Mesendoderm (in vitro differentiated cells): Measurements from ENCODE around the gene KIAA0232.
"Not testable (repeated sequence)": the region's sequence is repeated elsewhere in the genome, so short reads cannot be mapped to it uniquely, and the experiment has no call there.

Experiments used
- DNase-seq: peaks from one replicate; pipeline ENCODE4 v3.0.0; 2013
- H2AK5ac ChIP-seq: 2 replicates; pipeline ENCODE4 v1.6.1; 2013; ENCODE audit warnings: low read length, inconsistent platforms
- H2BK120ac ChIP-seq: 2 replicates; pipeline ENCODE4 v1.6.1; 2013; ENCODE audit warnings: low read depth, mild to moderate bottlenecking, low read length, moderate library complexity, mixed read lengths
- H2BK15ac ChIP-seq: replicated peaks from 2 replicates; pipeline ENCODE4 v1.6.1; 2013; ENCODE audit warnings: low read depth, mild to moderate bottlenecking, moderate library complexity
- H2BK5ac ChIP-seq: 2 replicates; pipeline ENCODE4 v1.6.1; 2013; ENCODE audit warnings: low read length, inconsistent platforms
- H3K18ac ChIP-seq: 2 replicates; pipeline ENCODE4 v1.6.1; 2013; ENCODE audit warnings: mild to moderate bottlenecking, low read length, mixed read lengths
- H3K23ac ChIP-seq: one replicate; pipeline ENCODE4 v1.6.1; 2013; ENCODE audit warnings: low read length
- H3K27ac ChIP-seq: 2 replicates; pipeline ENCODE4 v1.5.1; 2013; ENCODE audit warnings: low read depth, mild to moderate bottlenecking, inconsistent platforms, low read length, moderate library complexity
- H3K27me3 ChIP-seq: 2 replicates; pipeline ENCODE4 v1.6.1; 2013; ENCODE audit warnings: low read length, control low read depth, mild to moderate bottlenecking, inconsistent platforms; ENCODE audit not compliant: insufficient read depth, poor library complexity
- H3K36me3 ChIP-seq: 2 replicates; pipeline ENCODE4 v1.6.1; 2013; ENCODE audit warnings: low read length, inconsistent platforms; ENCODE audit not compliant: control insufficient read depth, insufficient read depth
- H3K4ac ChIP-seq: one replicate; pipeline ENCODE4 v1.6.1; 2013; ENCODE audit warnings: low read depth, mild to moderate bottlenecking, low read length, moderate library complexity
- H3K4me1 ChIP-seq: 2 replicates; pipeline ENCODE4 v1.6.1; 2013; ENCODE audit warnings: low read depth, low read length, inconsistent platforms; ENCODE audit not compliant: control insufficient read depth
- H3K4me2 ChIP-seq: 2 replicates; pipeline ENCODE4 v1.6.1; 2013; ENCODE audit warnings: low read length
- H3K4me3 ChIP-seq: 2 replicates; pipeline ENCODE4 v1.5.1; 2013; ENCODE audit warnings: mild to moderate bottlenecking, low read length
- H3K56ac ChIP-seq: one replicate; pipeline ENCODE4 v1.6.1; 2013; ENCODE audit warnings: low read length
- H3K79me1 ChIP-seq: 2 replicates; pipeline ENCODE4 v1.6.1; 2013; ENCODE audit warnings: low read length, inconsistent platforms
- H3K79me2 ChIP-seq: 2 replicates; pipeline ENCODE4 v1.6.1; 2013; ENCODE audit warnings: mild to moderate bottlenecking, low read length; ENCODE audit not compliant: control insufficient read depth, insufficient read depth
- H3K9ac ChIP-seq: 2 replicates; pipeline ENCODE4 v1.6.1; 2013; ENCODE audit warnings: low read length, inconsistent platforms
- H4K5ac ChIP-seq: one replicate; pipeline ENCODE4 v1.6.1; 2013; ENCODE audit warnings: low read length
- H4K8ac ChIP-seq: one replicate; pipeline ENCODE4 v1.6.1; 2013; ENCODE audit warnings: low read depth, mild to moderate bottlenecking, control low read depth, low read length, moderate library complexity
- WGBS: extraction: QIAGEN DNeasy Blood & Tissue Kit; methylation state at CpG from one replicate; pipeline ENCODE4 v1.1.7; 2013; ENCODE audit warnings: low lambda C conversion rate, missing lambda C conversion rate; ENCODE audit not compliant: insufficient coverage; ENCODE audit errors: extremely low coverage; 5-methylcytosine and 5-hydroxymethylcytosine counted together

Gene KIAA0232

DNA sequence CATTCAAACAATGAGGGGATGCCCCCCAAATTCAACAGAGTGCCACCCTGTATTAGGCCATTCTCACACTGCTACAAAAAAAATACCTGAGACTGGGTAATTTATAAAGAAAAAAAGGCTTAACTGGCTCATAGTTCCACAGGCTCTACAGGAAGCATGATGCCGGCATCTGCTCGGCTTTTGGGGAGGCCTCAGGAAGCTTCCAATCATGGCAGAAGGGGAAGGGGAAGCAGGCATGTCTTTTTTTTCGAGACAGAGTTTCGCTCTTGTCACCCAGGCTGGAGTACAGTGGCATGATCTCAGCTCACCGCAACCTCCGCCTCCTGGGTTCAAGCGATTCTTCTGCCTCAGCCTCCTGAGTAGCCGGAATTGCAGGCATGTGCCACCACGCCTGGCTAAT is 108.4 kb downstream of the KIAA0232 start:
- not testable (repeated sequence) for H2BK120ac ChIP-seq, H4K5ac ChIP-seq, H3K56ac ChIP-seq, DNase-seq, H2BK5ac ChIP-seq, H3K4me3 ChIP-seq, H3K79me1 ChIP-seq, H3K9ac ChIP-seq, H3K4me1 ChIP-seq, H3K18ac ChIP-seq, H3K4me2 ChIP-seq, H3K79me2 ChIP-seq, H3K23ac ChIP-seq, H3K27ac ChIP-seq, H3K27me3 ChIP-seq, H3K36me3 ChIP-seq, H3K4ac ChIP-seq, H4K8ac ChIP-seq, H2AK5ac ChIP-seq, H2BK15ac ChIP-seq
- WGBS, result no CpG with 5 or more reads among the region's 9 CpGs

DNA sequence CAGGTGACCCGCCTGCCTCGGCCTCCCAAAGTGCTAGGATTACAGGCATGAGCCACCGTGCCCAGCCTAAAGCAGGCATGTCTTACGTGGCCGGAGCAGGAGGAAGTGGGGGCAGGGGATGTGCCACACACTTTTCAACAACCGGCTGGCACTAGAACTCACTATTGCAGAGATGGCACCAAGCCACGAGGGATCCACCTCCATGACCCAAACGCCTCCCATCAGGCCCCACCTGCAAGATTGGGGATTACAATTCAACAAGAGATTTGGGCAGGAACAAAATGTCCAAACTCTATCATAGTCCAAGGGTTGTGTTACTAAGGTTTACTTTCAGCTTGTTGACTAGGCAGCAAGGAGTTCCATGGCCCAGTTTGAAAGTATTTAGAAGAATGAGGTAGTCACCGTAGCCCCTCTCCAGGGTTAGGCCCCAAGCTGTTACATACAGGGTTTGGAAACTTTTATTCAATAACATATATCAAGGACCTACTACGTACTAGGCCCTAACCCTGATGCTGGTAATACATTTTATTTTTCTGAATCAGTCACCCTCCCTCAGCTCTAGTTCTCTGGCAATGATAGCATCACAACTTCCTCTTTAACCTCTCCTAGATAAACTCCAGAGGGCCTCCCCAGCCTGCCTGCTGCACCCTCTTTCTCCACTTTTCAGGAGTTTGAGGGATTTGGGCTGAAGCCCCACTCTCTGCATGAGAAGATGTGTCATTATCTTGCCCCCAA is 109.1 kb downstream of the KIAA0232 start:
- Histone ChIP-seq H2BK120ac (no peak overlapping the region), H2AK5ac (no peak overlapping the region), H3K4me1 (no peaks in the 10 kb centered on the region), H3K36me3 (no peaks in the 10 kb centered on the region), H3K4me2 (no peak overlapping the region), H4K8ac (no peak overlapping the region), H2BK15ac (no peak overlapping the region), H3K79me2 (no peaks in the 10 kb centered on the region), H3K27me3 (no peaks in the 10 kb centered on the region), H3K18ac (no peak overlapping the region), H3K23ac (no peak overlapping the region), H3K56ac (no peak overlapping the region), H3K27ac (no peak overlapping the region), H3K4ac (no peak overlapping the region), H3K79me1 (no peaks in the 10 kb centered on the region), H2BK5ac (no peak overlapping the region), H3K4me3 (no peak overlapping the region), H4K5ac (no peak overlapping the region), H3K9ac (no peak overlapping the region)
- no CpG with 5 or more reads among the region's 10 CpGs for WGBS
- DNase-seq, result no peak

DNA sequence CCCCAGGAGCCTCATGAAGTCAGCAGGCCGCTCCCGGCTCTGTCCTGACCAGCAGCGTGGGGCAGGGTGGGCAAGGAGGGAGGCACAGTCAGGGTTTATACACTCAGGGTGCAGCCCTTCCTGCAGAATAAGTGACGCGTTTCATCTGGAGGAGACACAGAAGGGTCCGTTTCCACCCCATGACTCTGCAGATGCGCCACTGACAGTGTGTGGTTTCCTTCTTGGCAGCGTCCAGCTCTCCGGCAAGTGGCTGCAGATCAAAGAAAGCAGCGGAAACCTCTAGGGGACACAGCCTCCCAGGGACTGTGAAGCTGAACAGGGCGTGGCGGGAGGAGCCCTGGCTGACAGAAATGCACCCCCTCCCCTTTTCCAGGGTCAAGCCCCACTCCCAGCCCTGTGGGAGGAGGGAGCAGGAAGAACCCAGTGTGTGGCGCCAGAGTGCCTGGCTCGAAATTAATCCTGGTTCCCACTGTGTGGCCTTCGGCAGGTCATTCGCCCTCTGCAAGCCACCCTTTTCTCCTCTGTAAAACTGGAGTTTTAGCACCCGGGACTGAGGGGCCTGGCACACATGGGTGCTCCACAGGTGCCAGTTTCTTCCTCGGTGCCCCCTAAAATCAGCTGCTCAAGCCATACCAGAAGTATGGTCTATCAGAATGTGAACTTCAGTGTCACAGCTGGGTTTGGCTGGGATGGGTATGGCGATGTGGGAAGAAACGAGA is 109.8 kb downstream of the KIAA0232 start:
- Histone ChIP-seq H2AK5ac (no peak overlapping the region), H2BK120ac (no peak overlapping the region), H4K8ac (no peak overlapping the region), H3K4ac (no peak overlapping the region), H4K5ac (no peak overlapping the region), H3K4me3 (no peak overlapping the region), H3K27me3 (no peaks in the 10 kb centered on the region), H2BK5ac (no peak overlapping the region), H3K18ac (no peak overlapping the region), H3K4me1 (no peaks in the 10 kb centered on the region), H3K36me3 (no peaks in the 10 kb centered on the region), H3K4me2 (no peak overlapping the region), H3K79me2 (no peaks in the 10 kb centered on the region), H2BK15ac (no peak overlapping the region), H3K9ac (no peak overlapping the region), H3K56ac (no peak overlapping the region), H3K23ac (no peak overlapping the region), H3K27ac (no peak overlapping the region), H3K79me1 (no peaks in the 10 kb centered on the region)
- no CpG with 5 or more reads among the region's 20 CpGs for WGBS
- peak; percentile 39 for DNase-seq

DNA sequence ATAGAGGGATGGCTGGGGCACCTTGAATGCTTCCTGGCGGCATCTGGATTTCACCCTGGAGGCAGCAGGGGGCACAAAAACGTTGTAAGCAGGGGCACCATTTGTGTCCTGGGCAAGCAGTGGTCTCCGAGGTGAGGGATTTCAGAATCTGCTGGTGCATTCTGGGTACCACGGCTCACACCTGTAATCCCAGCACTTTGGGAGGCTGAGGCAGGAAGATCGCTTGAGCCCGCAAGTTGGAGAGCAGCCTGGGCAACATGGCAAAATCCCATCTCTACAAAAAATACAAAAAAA is 110.3 kb downstream of the KIAA0232 start:
- Histone ChIP-seq H2AK5ac (no peak overlapping the region), H3K27me3 (no peaks in the 10 kb centered on the region), H3K9ac (no peak overlapping the region), H3K79me2 (no peaks in the 10 kb centered on the region), H3K18ac (no peak overlapping the region), H2BK120ac (no peak overlapping the region), H2BK15ac (no peak overlapping the region), H2BK5ac (no peak overlapping the region), H3K4me2 (no peak overlapping the region), H3K36me3 (no peaks in the 10 kb centered on the region), H3K23ac (no peak overlapping the region), H3K79me1 (no peaks in the 10 kb centered on the region), H3K4ac (no peak overlapping the region), H3K56ac (no peak overlapping the region), H4K8ac (no peak overlapping the region), H3K27ac (no peak overlapping the region), H3K4me3 (no peak overlapping the region), H4K5ac (no peak overlapping the region), H3K4me1 (no peaks in the 10 kb centered on the region)
- no peak for DNase-seq
- no CpG with 5 or more reads among the region's 6 CpGs for WGBS

DNA sequence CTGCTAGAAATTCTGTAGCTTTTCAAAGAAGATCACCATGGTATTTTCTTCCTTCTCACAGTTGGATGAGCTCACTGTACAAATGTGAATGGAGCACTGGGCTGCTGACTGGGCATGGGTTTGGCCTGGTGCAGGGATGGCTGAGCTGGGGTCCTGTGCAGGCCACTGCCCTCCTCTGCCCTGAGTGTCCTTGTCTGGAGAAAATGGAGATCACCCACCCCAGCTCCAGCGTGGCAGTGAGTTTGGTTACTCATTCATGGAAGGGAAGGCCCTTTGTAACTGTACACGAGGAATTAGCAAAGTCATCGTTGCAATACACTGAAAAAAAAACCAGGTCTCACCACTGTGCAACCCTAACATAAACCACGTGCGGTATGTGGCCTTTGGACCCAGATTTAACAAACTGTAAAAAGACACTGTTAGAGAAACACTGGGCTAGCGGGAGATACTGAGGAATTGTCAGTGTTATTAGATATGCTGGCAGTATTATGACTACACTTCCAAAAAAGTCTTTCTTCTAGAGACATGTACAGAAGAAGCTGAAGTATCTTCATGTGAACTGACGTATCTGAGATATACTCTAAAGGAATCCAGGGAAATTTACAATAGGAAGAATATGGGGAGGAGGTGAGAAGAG is 111.0 kb downstream of the KIAA0232 start:
- Histone ChIP-seq H3K18ac (no peak overlapping the region), H3K27me3 (no peaks in the 10 kb centered on the region), H4K5ac (no peak overlapping the region), H3K79me1 (no peaks in the 10 kb centered on the region), H2AK5ac (no peak overlapping the region), H3K27ac (no peak overlapping the region), H3K79me2 (no peaks in the 10 kb centered on the region), H3K4me3 (no peak overlapping the region), H3K4me2 (no peak overlapping the region), H3K9ac (no peak overlapping the region), H3K4me1 (no peaks in the 10 kb centered on the region), H4K8ac (no peak overlapping the region), H3K56ac (no peak overlapping the region), H3K4ac (no peak overlapping the region), H2BK120ac (no peak overlapping the region), H3K36me3 (no peaks in the 10 kb centered on the region), H2BK5ac (no peak overlapping the region), H3K23ac (no peak overlapping the region), H2BK15ac (no peak overlapping the region)
- no peak for DNase-seq
- no CpG with 5 or more reads among the region's 7 CpGs for WGBS
